ENCODE data around the gene SORL1-AS1.

- no peak for TF ChIP-seq EZH2 (IDR thresholded peaks at IDR 0.05)
- TF ChIP-seq POLR2AphosphoS5 (IDR thresholded peaks at IDR 0.05; ENCODE audit: borderline replicate concordance, low read depth, low read length): no peak
Measured at GRCh38 chr11:121499405-121499804, 46.6 kb upstream of the SORL1-AS1 start.

Data from SK-N-MC (cell line).